Smooth muscle cell (in vitro differentiated cells): ENCODE data around the gene CHST11. TPM values are rescaled to one million over a fixed set of nuclear protein-coding genes. Genes with fewer than 3 reads are reported as not detected.
A peak's percentile ranks its signal among the peaks of the same experiment; 100 is the strongest.

Source experiments
- DNase-seq: peaks from one replicate; lab custom pipeline; 2025; ENCODE audit not compliant: unreplicated experiment; lab: John Stamatoyannopoulos, UW
- H2AFZ ChIP-seq: fragments of 200-600 bp; sonication (generic); 2 replicates; pipeline ENCODE4 v1.6.0; 2016; ENCODE audit warnings: antibody characterized with exemption, low read depth, mild to moderate bottlenecking
- H3F3A ChIP-seq: fragments of 200-600 bp; sonication (generic); 2 replicates; pipeline ENCODE4 v1.6.0; 2017; ENCODE audit warnings: antibody characterized with exemption, low read depth
- H3K27ac ChIP-seq: fragments of 200-600 bp; sonication (generic); 2 replicates; pipeline ENCODE4 v1.5.1; 2016; ENCODE audit warnings: low read depth, mild to moderate bottlenecking
- H3K27me3 ChIP-seq: fragments of 200-600 bp; sonication (generic); 2 replicates; pipeline ENCODE4 v1.6.1; 2016; ENCODE audit warnings: low read depth, mild to moderate bottlenecking
- H3K36me3 ChIP-seq: fragments of 200-600 bp; sonication (generic); 2 replicates; pipeline ENCODE4 v1.5.1; 2016; ENCODE audit warnings: low read depth
- H3K4me1 ChIP-seq: fragments of 200-600 bp; sonication (generic); 2 replicates; pipeline ENCODE4 v1.5.1; 2016; ENCODE audit warnings: low read depth
- H3K4me2 ChIP-seq: fragments of 200-600 bp; sonication (generic); 2 replicates; pipeline ENCODE4 v1.6.0; 2016; ENCODE audit warnings: mild to moderate bottlenecking
- H3K4me3 ChIP-seq: fragments of 200-600 bp; sonication (generic); 2 replicates; pipeline ENCODE4 v1.5.1; 2016; ENCODE audit warnings: mild to moderate bottlenecking
- H3K79me2 ChIP-seq: fragments of 200-600 bp; sonication (generic); 2 replicates; pipeline ENCODE4 v1.6.0; 2016; ENCODE audit warnings: low read depth, mild to moderate bottlenecking
- H3K9ac ChIP-seq: fragments of 200-600 bp; sonication (generic); 2 replicates; pipeline ENCODE4 v1.6.0; 2016; ENCODE audit warnings: low read depth
- H3K9me3 ChIP-seq: fragments of 200-600 bp; sonication (generic); replicated peaks from 2 replicates; pipeline ENCODE4 v1.5.1; 2016; ENCODE audit warnings: low read depth
- H4K20me1 ChIP-seq: fragments of 200-600 bp; sonication (generic); 2 replicates; pipeline ENCODE4 v1.6.0; 2016; ENCODE audit warnings: low read depth
- CTCF ChIP-seq: fragments of 200-600 bp; sonication (generic); IDR thresholded peaks from 2 replicates; pipeline ENCODE4 v1.5.1; 2017; ENCODE audit warnings: borderline replicate concordance, mild to moderate bottlenecking, antibody characterized with exemption; ENCODE audit not compliant: insufficient read depth, poor library complexity, severe bottlenecking
- WGBS: methylation state at CpG from one replicate; pipeline ENCODE4 v1.1.7; 2016; ENCODE audit warnings: low lambda C conversion rate; 5-methylcytosine and 5-hydroxymethylcytosine counted together
- polyA plus RNA-seq: library from polyadenylated mRNA; unstranded; fragments of >200 nt; fragmentation: Nextera tagmentation; extraction: Ambion mirVana; gene quantifications from 2 replicates; pipeline ENCODE4 v1.2.1, GENCODE V29; 2016
- total RNA-seq: library from RNA; depleted of rRNA; stranded (reverse); fragments of >200 nt; gene quantifications from 2 replicates; pipeline ENCODE4 v1.2.3, GENCODE V29; 2014

The CHST11 gene
- total and polyA plus RNA-seq, 2 experiments from 2014 or later: 6.9 to 10.2 TPM

- Histone ChIP-seq H3K79me2 (no peaks in the 10 kb centered on the region), H3K27ac (peak overlapping the region; percentile 93), H3K4me3 (no peak overlapping the region), H3K4me2 (peak overlapping the region; percentile 80), H2AFZ (no peak overlapping the region), H3K4me1 (peaks cover 5% of the 10 kb centered on the region), H3K36me3 (no peaks in the 10 kb centered on the region), H4K20me1 (no peaks in the 10 kb centered on the region), H3K27me3 (no peaks in the 10 kb centered on the region), H3K9me3 (no peaks in the 10 kb centered on the region), H3F3A (peaks cover 13% of the 10 kb centered on the region), H3K9ac (peak overlapping the region; percentile 61)
- WGBS: 4% methylated on average over 10 of the region's 10 CpGs
- peak; percentile 26 for DNase-seq
- TF ChIP-seq CTCF: no peak
Measured at GRCh38 chr12:104604070-104604994, 147.6 kb downstream of the CHST11 start.

- DNase-seq: no peak
Measured at GRCh38 chr12:104604995-104605675, 148.4 kb downstream of the CHST11 start.

GRCh38 chr12:104605685-104606084 lies 148.9 kb downstream of the CHST11 start:
- H4K20me1 ChIP-seq: no peaks in the 10 kb centered on the region
- peak overlapping the region; percentile 80 for H3K4me2 ChIP-seq
- no peak for TF ChIP-seq CTCF
- DNase-seq: no peak
- peaks cover 5% of the 10 kb centered on the region for H3K4me1 ChIP-seq
- no peaks in the 10 kb centered on the region for H3K27me3 ChIP-seq
- no peaks in the 10 kb centered on the region for H3K79me2 ChIP-seq
- H2AFZ ChIP-seq: peak overlapping the region; percentile 61
- peaks cover 13% of the 10 kb centered on the region for H3F3A ChIP-seq
- 24% methylated on average over 10 of the region's 10 CpGs for WGBS
- no peak overlapping the region for H3K4me3 ChIP-seq
- peak overlapping the region; percentile 44 for H3K9ac ChIP-seq
- peak overlapping the region; percentile 93 for H3K27ac ChIP-seq
- H3K36me3 ChIP-seq: no peaks in the 10 kb centered on the region
- no peaks in the 10 kb centered on the region for H3K9me3 ChIP-seq

More at GRCh38 chr12:104604995-104605675, 148.4 kb downstream of the CHST11 start:
- Histone ChIP-seq H3K4me2 (peak overlapping the region; percentile 80), H3F3A (peaks cover 13% of the 10 kb centered on the region), H4K20me1 (no peaks in the 10 kb centered on the region), H2AFZ (peak overlapping the region; percentile 61), H3K79me2 (no peaks in the 10 kb centered on the region), H3K9ac (peak overlapping the region; percentile 59), H3K27me3 (no peaks in the 10 kb centered on the region), H3K27ac (peak overlapping the region; percentile 93), H3K4me3 (no peak overlapping the region), H3K36me3 (no peaks in the 10 kb centered on the region), H3K9me3 (no peaks in the 10 kb centered on the region), H3K4me1 (peaks cover 5% of the 10 kb centered on the region)
- 36% methylated on average over 16 of the region's 16 CpGs for WGBS
- TF ChIP-seq CTCF: no peak
